ENCODE measurements around the gene TRIM65.

TRIM65 gene

GRCh38 chr17:75850928-75851692 is 45.6 kb downstream of the TRIM65 start:
- no peak for DNase-seq

- no peak for DNase-seq
These were observed 47.0 kb downstream of the TRIM65 start for GRCh38 chr17:75849724-75850123.

GRCh38 chr17:75849279-75849646 is 47.5 kb downstream of the TRIM65 start:
- DNase-seq: no peak

- peak; percentile 86 to 90 for DNase-seq
These were observed 48.0 kb downstream of the TRIM65 start for GRCh38 chr17:75848523-75849278.

GRCh38 chr17:75847614-75848522 is 48.9 kb downstream of the TRIM65 start:
- no peak for DNase-seq

- DNase-seq: no peak
These were observed 49.8 kb downstream of the TRIM65 start for GRCh38 chr17:75846692-75847613.

- no peak for DNase-seq
These were observed 50.6 kb downstream of the TRIM65 start for GRCh38 chr17:75845933-75846691.

- peak; percentile 61 to 67 for DNase-seq
These were observed 51.6 kb downstream of the TRIM65 start for GRCh38 chr17:75845058-75845711.

- DNase-seq: no peak
These were observed 52.2 kb downstream of the TRIM65 start for GRCh38 chr17:75844530-75845057.

GRCh38 chr17:75843577-75844529 is 52.9 kb downstream of the TRIM65 start, which contains the start of gene UNC13D:
TSS of gene UNC13D (minus strand) at chr17:75844404. CDS start at chr17:75844337, 67 bp downstream.
- DNase-seq: peak in 1 of 2 donors; percentile 47

- no peak for DNase-seq
These were observed 53.7 kb downstream of the TRIM65 start for GRCh38 chr17:75842963-75843576.

GRCh38 chr17:75842411-75842810 is 54.3 kb downstream of the TRIM65 start:
- no peak for DNase-seq

GRCh38 chr17:75840799-75841164 is 56.0 kb downstream of the TRIM65 start:
- no peak for DNase-seq

- DNase-seq: no peak
These were observed 56.6 kb downstream of the TRIM65 start for GRCh38 chr17:75839942-75840798.

Measured in stimulated activated CD4-positive, alpha-beta T cell treated with anti-CD3 and anti-CD28 coated beads, Interleukin-2, amount 100 ng/mL, for 48 hours (primary cell).